GM12874 (cell line): ENCODE data around the gene SUSD6.

ENCODE experiments used
- TF ChIP-seq, protein P1 (sequence below): IDR thresholded peaks from 2 replicates; pipeline ENCODE4 v1.5.1; 2011; ENCODE audit warnings: low read depth, mild to moderate bottlenecking, control low read depth, low read length, moderate library complexity; ENCODE audit not compliant: insufficient read depth

Gene SUSD6

DNA sequence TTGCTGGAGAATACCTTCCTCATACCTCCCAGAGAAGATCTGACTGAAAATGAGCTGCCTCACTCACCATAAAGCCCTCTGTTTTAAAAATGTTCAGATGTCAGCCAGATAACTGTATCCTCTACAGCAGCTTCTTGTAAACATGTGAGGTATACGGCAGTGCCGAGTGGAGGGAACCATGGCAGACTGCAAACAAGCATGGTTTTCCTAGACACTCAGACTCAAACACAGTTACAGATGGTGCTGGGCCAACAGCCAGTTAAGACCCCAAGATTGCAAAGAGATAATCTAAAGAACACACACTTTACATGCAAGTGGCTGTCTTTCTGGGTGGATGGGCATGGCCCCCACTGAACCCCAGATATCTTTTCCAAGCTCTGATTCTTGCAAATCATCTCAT lies 20.1 kb upstream of the SUSD6 start:
- TF ChIP-seq, protein P1, sequence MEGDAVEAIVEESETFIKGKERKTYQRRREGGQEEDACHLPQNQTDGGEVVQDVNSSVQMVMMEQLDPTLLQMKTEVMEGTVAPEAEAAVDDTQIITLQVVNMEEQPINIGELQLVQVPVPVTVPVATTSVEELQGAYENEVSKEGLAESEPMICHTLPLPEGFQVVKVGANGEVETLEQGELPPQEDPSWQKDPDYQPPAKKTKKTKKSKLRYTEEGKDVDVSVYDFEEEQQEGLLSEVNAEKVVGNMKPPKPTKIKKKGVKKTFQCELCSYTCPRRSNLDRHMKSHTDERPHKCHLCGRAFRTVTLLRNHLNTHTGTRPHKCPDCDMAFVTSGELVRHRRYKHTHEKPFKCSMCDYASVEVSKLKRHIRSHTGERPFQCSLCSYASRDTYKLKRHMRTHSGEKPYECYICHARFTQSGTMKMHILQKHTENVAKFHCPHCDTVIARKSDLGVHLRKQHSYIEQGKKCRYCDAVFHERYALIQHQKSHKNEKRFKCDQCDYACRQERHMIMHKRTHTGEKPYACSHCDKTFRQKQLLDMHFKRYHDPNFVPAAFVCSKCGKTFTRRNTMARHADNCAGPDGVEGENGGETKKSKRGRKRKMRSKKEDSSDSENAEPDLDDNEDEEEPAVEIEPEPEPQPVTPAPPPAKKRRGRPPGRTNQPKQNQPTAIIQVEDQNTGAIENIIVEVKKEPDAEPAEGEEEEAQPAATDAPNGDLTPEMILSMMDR, result no peak

DNA sequence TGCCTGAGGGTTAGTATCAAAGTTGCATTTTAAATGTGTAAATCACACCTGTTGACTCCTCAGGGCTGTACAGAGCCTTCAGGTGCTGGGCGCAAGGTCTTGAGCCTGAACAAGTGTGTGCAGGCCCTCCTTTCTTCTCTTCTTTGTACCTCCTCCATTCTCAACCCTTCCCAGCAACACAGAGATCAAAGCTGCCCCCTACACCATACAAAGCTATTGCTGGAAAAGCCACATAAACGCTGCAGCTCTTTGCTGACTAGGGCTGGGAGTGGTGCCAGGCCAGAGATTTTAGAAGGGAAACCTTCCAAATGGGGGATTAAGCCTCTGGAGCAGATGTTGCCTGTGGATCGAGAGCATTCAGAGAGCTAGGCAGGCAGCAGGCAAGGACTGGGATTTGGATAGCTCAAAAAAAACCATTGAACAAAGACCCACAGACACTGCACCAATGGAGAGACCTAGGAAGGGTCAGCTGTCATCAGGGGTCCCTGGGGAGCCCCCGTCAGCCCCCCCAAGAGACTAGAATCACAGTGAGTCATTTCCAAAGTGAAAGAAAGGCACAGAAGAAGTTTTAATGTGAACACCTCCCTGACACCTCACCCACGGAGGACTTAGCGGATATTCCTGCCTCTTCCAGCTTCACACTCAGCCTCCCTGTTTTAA lies 18.2 kb upstream of the SUSD6 start:
- TF ChIP-seq, protein P1, result no peak

DNA sequence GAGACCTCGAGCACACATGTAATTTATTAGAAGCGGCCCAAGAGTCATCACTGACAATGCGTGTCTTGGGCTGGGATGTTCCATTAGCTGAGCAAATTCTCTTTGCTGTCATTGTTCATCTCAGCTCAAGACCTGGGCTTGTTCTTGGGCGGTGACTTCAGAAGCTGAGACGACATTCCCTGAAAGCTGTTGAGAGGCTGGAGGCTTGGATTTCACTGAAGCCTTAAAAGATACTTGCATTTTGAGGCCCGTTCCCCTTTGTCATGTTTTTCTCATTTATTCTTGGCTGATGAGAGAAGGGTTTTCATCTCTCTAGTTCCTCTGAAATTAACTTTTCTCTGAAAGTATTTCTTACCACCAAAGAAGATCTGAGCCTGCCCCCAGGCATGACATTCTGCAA lies 16.6 kb upstream of the SUSD6 start:
- TF ChIP-seq, protein P1, result no peak

DNA sequence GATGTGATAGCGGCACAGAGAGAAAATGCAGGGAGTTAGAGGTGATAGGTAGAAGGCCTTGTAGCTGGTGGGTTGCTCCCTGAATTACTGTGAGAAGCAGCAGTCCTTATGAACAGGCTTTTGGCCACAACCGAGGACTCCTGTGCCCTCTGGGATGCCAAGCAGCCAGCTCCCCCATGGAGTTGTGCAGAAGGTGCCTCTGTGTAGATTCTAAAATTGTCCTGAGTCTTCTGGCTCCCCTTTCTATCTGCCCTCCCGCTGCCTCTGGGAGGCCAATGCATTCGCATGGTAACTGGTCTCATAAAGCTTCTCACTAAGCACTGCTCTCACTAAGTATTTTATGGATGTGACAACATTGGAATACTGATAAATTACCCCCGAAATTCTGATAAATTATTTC lies 16.1 kb upstream of the SUSD6 start:
- TF ChIP-seq, protein P1, result no peak

DNA sequence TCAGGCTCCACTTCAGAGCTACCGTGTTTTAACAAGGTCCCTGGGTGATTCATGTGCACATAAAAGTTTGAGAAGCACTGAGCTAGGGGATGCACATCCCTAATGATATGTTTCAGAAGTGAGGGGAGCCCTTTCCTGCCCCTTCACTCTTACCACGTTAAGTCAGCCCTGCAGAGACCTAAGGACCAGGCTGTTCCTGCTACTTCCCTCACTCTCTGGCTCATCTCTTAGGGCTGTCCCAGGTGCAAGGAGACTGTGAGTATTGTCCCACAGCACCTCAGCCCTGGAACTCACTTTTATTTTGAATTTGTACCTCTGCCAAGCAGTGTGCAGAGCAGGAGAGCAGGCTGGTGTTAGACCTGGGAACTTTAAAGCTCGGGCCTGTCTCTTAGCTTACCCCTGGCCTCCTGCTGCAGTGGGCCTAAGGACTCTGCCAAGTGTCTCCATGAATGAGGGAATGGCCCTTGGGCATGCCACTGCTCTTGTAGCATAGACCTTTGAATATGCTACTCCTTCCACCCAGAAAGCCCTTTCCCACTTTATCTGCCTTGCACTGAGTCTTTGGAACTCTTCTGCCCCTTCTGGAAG lies 11.0 kb upstream of the SUSD6 start:
- TF ChIP-seq, protein P1, result no peak

DNA sequence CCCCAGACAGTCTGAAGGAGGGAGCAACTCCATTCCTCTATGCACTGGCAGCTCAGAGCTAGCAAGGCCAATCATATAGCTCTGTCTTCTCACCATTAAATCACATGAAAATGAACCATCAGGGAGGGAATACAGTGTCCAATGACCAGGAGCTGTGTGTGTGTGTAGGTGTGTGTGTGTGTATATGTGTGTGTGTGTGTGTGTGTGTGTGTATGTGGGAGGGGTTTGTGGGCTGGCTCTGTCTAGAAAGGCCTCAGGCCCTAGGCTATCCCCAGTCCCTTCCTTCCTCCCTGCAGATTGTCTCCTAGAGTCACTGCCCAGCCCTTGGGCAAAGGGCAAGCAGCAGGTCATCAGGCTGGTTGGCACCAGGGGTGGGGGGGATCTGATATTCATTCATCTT lies 5.7 kb upstream of the SUSD6 start:
- TF ChIP-seq, protein P1, result no peak

DNA sequence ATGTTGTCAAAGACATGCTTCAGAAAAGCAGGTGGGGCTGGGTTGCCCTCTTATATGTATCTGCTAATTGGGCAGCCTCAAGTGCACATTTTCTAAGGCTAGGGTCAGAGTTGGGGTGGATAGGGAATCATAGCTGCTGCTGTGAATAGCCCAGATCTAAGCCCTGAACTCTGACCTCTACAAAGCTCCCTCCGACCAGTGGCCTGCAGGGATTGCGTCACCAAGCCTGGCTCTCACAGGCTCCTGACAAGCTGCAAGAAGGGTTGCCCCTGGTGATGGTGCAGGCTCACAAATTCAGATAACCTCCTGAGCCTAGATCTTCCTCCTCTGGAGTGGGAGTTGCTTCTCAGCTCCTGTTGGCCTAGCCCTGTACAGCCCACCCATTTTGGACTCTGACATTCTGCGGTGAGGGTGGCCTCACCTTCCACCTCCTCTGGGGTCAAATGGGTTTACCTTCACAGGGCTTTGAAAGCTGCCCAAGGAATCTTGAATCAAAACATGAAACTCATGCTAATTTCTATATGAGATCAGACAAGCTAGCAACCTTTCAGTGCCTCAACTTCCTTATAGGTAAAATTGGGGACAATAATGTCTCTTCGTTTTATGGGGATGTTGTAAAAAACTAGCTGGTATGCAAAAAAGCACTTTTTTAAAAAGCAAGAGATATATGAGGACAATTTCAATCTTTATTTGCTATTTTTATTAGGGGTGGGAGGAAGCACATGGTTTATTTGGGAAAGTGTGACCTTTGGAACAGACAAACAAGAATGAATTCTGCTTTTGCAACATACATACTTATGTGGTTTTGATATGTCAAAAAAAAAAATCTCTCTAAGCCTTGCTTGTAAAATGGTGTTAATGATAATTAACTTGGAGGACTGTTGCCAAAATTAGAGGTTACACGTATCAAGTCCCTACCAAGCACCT lies 4.9 kb upstream of the SUSD6 start:
- TF ChIP-seq, protein P1, result no peak
